GM12872 (cell line): Measurements from ENCODE around the gene PPP2R5D.

Experiments
- CTCF ChIP-seq: IDR thresholded peaks from 3 replicates; pipeline ENCODE4 v1.5.1; 2011; ENCODE audit warnings: low read depth, mild to moderate bottlenecking, low read length, moderate library complexity; ENCODE audit not compliant: insufficient read depth

PPP2R5D gene

DNA sequence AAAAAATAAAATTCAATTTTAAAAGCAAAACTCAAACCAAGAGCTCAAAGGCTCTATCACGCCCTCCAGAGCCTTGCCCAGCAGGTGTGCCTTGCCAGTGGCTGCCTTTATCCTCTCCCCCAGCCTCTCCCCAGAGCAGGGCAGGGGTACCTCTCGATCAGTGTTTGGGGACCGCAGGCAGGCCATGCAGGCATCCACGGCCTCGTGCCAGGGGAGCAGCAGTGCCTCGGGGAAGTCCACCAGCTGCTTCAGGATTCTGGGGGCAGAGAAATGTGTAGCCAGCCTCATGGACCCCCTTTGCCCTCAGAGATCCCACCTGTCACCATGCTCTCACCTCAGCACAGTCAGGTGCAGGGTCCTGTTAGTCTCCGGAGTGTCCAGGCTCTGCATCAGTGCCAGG lies 63.6 kb downstream of the PPP2R5D start:
- no peak for TF ChIP-seq CTCF

DNA sequence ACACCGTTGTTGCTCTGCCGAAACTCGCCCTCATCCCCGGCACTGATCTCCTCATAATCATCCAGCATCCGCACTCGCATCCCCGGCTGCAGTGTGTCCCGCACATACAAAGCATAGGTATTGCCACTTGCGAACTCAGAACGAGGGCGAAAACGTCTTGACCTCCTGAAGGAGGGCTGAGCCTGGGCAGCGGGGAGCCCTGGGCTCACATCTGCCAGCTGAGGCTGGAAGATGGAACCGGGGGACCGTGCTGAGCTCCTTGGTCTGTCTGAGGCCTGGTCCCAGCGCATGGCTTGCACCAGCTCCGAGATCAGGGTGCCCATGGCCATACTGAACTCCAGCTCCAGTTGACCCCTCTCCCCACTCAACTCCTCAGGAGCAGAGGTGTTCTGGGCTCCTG lies 66.6 kb downstream of the PPP2R5D start:
- TF ChIP-seq CTCF, result no peak

DNA sequence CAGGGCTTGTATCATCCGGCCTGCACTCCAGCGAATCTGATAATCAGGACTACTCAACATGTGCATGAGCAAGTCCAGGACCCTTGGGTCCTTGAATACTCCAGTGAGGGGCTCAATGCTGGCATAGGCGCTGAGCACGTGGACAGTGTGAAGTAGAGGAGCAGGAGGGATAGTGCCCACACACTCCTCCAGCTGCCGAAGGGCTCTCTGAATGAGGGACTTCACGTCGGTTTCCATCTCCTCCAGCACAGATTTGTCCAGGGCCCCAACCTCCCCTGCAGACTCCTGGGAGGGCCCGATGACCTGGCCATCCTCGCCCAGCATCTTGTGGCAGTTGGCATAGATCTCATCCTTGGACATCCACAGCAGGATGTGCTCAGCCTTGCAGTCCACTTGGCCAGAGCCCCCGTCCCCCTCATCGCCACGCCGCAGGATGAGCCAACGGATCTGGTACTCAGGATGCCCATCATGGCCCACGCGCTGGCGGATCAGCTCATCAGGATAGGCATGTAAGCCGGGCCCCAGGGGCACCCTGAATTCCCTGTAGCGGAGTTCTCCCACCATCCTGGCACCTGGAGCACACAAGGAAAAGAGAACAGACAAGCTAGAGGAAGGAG lies 68.0 kb downstream of the PPP2R5D start:
- TF ChIP-seq CTCF, result no peak

DNA sequence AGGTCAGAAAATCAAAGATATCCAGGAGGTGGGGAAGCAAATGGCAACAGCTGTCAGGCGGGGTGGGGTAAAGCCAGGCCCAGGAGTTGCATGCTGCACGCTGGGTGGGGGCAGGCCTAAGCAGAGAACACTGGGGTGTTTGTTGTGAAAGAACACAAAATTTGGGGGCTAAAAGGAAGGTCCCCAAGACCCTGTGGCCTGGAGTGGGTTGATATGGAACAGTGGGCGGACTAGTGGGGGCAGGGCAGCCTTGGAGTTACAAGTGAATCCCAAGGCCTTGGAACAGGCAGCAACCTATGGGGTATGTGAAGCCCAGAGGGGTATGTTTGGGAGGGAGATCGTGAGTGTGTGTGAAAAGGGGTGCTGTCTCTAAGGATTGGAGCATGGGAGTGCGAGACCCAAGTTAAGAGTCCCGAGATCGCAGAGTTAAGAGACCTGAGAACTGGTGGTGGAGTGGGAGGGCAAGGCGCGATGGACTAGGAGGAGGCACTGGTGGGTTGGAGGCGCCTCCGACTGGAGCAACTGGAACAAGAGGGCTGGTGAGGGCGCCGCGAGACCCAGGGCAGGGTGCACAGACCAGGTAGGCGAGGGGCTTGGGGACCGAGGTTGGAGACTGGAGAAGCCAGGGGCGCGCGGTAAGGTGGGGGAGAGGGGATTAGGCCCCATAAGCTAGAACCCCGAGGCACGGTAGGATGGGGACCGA lies 68.6 kb downstream of the PPP2R5D start:
- no peak for TF ChIP-seq CTCF

DNA sequence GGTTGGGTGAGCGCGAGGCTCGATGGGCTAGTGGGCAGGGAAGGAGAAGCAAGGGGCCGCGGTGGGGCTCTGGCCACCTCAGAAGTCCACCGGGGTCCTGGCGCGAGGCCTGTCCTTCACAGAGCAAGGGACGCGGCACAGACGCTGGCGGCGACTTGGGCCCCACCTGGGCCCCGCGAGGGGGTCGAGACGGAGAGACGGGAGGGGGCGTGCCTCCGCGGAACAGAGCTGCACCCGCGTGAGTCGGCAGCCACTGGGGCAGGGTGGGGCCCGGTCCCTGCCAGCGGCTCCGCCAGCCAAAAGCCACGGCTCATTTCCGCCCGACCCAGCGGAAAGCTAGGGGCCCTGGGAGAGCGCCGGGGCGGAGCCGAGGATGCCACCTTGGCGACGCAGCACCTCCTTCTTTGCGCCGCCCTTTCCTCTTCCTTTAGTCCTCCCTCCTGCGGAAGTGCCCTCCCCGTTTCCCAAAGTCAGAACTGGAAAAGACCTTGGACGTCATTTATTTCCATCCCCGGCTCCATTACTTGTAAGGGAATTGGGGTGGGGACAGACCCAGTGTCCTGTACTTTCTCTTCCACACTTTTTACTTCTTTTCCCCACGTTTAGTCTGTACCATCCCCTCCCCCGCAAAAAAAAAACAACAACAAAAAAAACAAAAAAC lies 69.3 kb downstream of the PPP2R5D start, which contains the start of gene CUL7:
Gene CUL7, minus strand, starts transcription at position 307 of the 661 bp plus-strand sequence. CDS start 1,063 bp downstream, outside the sequence.
- TF ChIP-seq CTCF, result no peak

DNA sequence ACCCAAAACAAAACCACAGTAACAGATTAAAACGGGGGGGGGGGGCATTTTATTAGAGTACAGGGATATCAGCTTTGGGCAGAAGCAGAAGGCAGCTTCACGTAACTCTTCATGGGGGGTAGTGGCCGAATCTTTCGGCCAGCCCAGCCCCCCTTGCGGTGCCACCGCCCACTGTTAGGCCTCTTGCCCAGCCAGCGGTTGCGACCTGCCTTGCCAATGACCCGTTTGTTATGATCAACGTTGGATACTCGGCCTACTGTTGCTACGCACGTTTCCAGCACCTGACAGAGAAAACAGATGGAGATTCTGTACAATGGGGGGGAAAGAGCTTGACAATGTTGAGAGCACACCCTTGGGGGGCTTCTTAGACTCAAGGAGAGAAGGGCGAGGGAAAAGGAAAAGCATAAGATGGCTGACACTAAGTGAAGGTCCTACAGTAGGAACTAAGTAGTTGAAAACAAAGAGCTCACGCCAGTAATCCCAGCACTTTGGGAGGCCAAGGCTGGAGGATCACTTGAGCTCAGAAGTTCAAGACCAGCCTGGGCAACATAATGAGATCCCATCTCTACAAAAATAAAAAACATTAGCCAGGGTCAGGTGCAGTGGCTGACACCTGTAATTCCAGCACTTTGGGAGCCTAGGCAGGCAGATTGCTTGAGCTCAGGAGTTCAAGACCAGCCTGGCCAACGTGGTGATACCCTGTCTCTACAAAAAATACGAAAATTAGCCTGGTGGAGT lies 70.0 kb downstream of the PPP2R5D start:
- no peak for TF ChIP-seq CTCF

GRCh38 chr6:43055966-43056365 lies 71.6 kb downstream of the PPP2R5D start:
- TF ChIP-seq CTCF, result no peak
